GM19238 (cell line): ENCODE measurements around the gene MIB2.

Experiments
- DNase-seq: peaks from one replicate; pipeline ENCODE4 v3.0.0; 2011; ENCODE audit warnings: low spot score; ENCODE audit not compliant: insufficient read length

The MIB2 gene

GRCh38 chr1:1614204-1614953, 921 bp upstream of the MIB2 start:
- DNase-seq, result no peak

- no peak for DNase-seq
These were observed 395 bp upstream of the MIB2 start for GRCh38 chr1:1614954-1615255.

- peak; percentile 70 for DNase-seq
These were observed 918 bp downstream of the MIB2 start for GRCh38 chr1:1616045-1616790.

GRCh38 chr1:1616838-1617237, 1.5 kb downstream of the MIB2 start:
- DNase-seq, result no peak

- no peak for DNase-seq
These were observed 2.2 kb downstream of the MIB2 start for GRCh38 chr1:1617516-1617915.

GRCh38 chr1:1617925-1618324, 2.6 kb downstream of the MIB2 start:
- DNase-seq, result no peak

GRCh38 chr1:1618396-1619068, 3.2 kb downstream of the MIB2 start:
- no peak for DNase-seq

GRCh38 chr1:1619917-1620361, 4.6 kb downstream of the MIB2 start:
- DNase-seq, result no peak

GRCh38 chr1:1620433-1621139, 5.3 kb downstream of the MIB2 start:
- DNase-seq, result no peak

- no peak for DNase-seq
These were observed 6.1 kb downstream of the MIB2 start for GRCh38 chr1:1621173-1622009.

GRCh38 chr1:1622010-1622787, 6.9 kb downstream of the MIB2 start:
- no peak for DNase-seq

- no peak for DNase-seq
These were observed 7.4 kb downstream of the MIB2 start for GRCh38 chr1:1622788-1623094.

- DNase-seq, result no peak
These were observed 7.9 kb downstream of the MIB2 start for GRCh38 chr1:1623181-1623630.

GRCh38 chr1:1623631-1624442, 8.5 kb downstream of the MIB2 start:
- DNase-seq, result no peak

- DNase-seq, result no peak
These were observed 9.4 kb downstream of the MIB2 start for GRCh38 chr1:1624443-1625403.

GRCh38 chr1:1625404-1625775, 10.1 kb downstream of the MIB2 start:
- DNase-seq, result no peak

- DNase-seq, result no peak
These were observed 10.5 kb downstream of the MIB2 start for GRCh38 chr1:1625824-1626206.
